Stomach (tissue), 9 donors: Measurements from ENCODE around the gene SEMA3D. TPM values are rescaled to one million over a fixed set of nuclear protein-coding genes. Genes with fewer than 3 reads are reported as not detected.

Experiments
- DNase-seq, 2 donors: peaks; one replicate each; pipeline versions ENCODE4 v3.0.0 to v3.0.0-alpha.2; 2013 to 2019
- H3K27ac ChIP-seq, 5 donors: fragments of 200-600 bp in 4 of 5; sonication (generic) in 4 of 5; one replicate each; pipeline ENCODE4 v1.5.1; 2013 to 2019; ENCODE audit warnings: mild to moderate bottlenecking in 1 of 5, moderate library complexity in 1 of 5
- H3K27me3 ChIP-seq, 3 donors: fragments of 200-600 bp; sonication (generic); one replicate each; pipeline ENCODE4 v1.5.1; 2017 to 2019; ENCODE audit warnings: mixed run types in 1 of 3
- H3K36me3 ChIP-seq, 4 donors: fragments of 200-600 bp; sonication (generic); 1 replicate in 3 of 4; 2 replicates in 1 of 4; pipeline ENCODE4 v1.5.1; 2016 to 2019
- H3K4me1 ChIP-seq, 4 donors: fragments of 200-600 bp; sonication (generic); one replicate each; pipeline ENCODE4 v1.5.1; 2016 to 2019
- H3K4me3 ChIP-seq, 4 donors: fragments of 200-600 bp; sonication (generic) in 3 of 4; one replicate each; pipeline ENCODE4 v1.5.1; 2016 to 2019; ENCODE audit warnings: mild to moderate bottlenecking in 1 of 4
- H3K9me3 ChIP-seq, 4 donors: fragments of 200-600 bp; sonication (generic); one replicate each; pipeline ENCODE4 v1.5.1; 2016 to 2019
- EP300 ChIP-seq: sonication (generic); formaldehyde crosslinking; IDR thresholded peaks from one replicate; pipeline ENCODE4 v1.6.1; 2017; ENCODE audit warnings: antibody characterized with exemption
- POLR2A ChIP-seq, 4 donors: fragments of 450-650 bp; IDR thresholded peaks; one replicate each; pipeline ENCODE4 v1.6.1; 2016; ENCODE audit warnings: antibody characterized with exemption in 4 of 4, control low read depth in 2 of 4, mild to moderate bottlenecking in 1 of 4, moderate library complexity in 1 of 4
- POLR2AphosphoS5 ChIP-seq, 3 donors: sonication (generic); formaldehyde crosslinking; IDR thresholded peaks; one replicate each; pipeline ENCODE4 v1.6.1; 2016; ENCODE audit warnings: antibody characterized with exemption in 3 of 3
- WGBS, 5 donors: extraction: QIAGEN DNeasy Blood & Tissue Kit in 3 of 5; methylation state at CpG; one replicate each; pipeline versions ENCODE4 v1.1.5 to v1.1.7; 2013 to 2018; 5-methylcytosine and 5-hydroxymethylcytosine counted together
- intact Hi-C: fragments of 100-400 bp; cut with DNase I; formaldehyde crosslinking; loops from one replicate; pipeline ENCODE4 v1.15.1; 2023; ENCODE audit warnings: low total_unique reads
- polyA plus RNA-seq, 3 donors: library from polyadenylated mRNA; stranded (reverse); fragments of 200-250 nt; gene quantifications; one replicate each; pipeline ENCODE4 v1.2.3, GENCODE V29; 2013
- total RNA-seq, 5 donors: library from RNA; depleted of rRNA; stranded (reverse); fragments of >200 nt; gene quantifications; one replicate each; pipeline versions ENCODE4 v1.1.0 to v1.2.3, GENCODE V29; 2014 to 2016
- TF ChIP-seq, protein P1 (sequence below), 7 experiments: fragments of 450-650 bp in 4 of 7; fragments of 200-600 bp in 3 of 7; sonication (generic) in 3 of 7; IDR thresholded peaks; one replicate each; pipeline ENCODE4 v1.5.1; 2016 to 2019; ENCODE audit warnings: antibody characterized with exemption in 7 of 7, control low read depth in 2 of 7, mild to moderate bottlenecking in 1 of 7
- donor health status: healthy with polysubstance abuse.
- donor health status: Bipolar disorder and iron deficiency.
- donor health status: healthy.

Gene SEMA3D
- total and polyA plus RNA-seq, 8 donors = 0.44 to 20.9 (median 2.6) TPM; not detected in 1

DNA sequence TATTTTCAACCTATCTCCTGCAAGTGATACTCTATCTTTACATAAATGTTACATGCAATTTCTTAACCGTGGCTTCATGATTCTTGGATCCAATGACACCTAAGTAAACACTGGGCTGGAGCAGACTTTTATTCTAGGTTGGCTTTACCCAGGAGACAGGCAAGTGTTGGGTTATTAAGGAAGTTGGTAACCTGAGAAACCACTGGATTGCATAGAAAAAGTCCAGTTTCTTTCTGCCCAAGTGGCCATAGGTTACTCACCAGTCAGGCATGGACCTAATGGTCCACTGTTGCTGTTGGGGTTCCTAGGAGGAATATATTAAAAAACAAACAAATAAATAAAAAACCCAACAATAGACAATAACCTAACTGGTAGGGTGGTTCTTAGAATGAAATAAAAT lies 112.8 kb downstream of the SEMA3D start:
- 24 to 64% (median 31%) methylated on average over 1 of the region's 1 CpG for WGBS, 5 donors
- H3K4me3 ChIP-seq = no peak overlapping the region
- no peaks in the 10 kb centered on the region for H3K9me3 ChIP-seq
- no peak for TF ChIP-seq POLR2AphosphoS5 (IDR thresholded peaks at IDR 0.05)
- TF ChIP-seq EP300 = no peak
- TF ChIP-seq, protein P1, sequence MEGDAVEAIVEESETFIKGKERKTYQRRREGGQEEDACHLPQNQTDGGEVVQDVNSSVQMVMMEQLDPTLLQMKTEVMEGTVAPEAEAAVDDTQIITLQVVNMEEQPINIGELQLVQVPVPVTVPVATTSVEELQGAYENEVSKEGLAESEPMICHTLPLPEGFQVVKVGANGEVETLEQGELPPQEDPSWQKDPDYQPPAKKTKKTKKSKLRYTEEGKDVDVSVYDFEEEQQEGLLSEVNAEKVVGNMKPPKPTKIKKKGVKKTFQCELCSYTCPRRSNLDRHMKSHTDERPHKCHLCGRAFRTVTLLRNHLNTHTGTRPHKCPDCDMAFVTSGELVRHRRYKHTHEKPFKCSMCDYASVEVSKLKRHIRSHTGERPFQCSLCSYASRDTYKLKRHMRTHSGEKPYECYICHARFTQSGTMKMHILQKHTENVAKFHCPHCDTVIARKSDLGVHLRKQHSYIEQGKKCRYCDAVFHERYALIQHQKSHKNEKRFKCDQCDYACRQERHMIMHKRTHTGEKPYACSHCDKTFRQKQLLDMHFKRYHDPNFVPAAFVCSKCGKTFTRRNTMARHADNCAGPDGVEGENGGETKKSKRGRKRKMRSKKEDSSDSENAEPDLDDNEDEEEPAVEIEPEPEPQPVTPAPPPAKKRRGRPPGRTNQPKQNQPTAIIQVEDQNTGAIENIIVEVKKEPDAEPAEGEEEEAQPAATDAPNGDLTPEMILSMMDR (IDR thresholded peaks at IDR 0.05) = no peak
- TF ChIP-seq POLR2A (IDR thresholded peaks at IDR 0.05) = no peak
- no peak overlapping the region for H3K27ac ChIP-seq
- DNase-seq = no peak
- intact Hi-C loops = no loop called here
- no peaks in the 10 kb centered on the region for H3K27me3 ChIP-seq
- H3K4me1 ChIP-seq = peaks cover 0 to 29% (median 4%) of the 10 kb centered on the region in 4 donors
- H3K36me3 ChIP-seq = no peaks in the 10 kb centered on the region

DNA sequence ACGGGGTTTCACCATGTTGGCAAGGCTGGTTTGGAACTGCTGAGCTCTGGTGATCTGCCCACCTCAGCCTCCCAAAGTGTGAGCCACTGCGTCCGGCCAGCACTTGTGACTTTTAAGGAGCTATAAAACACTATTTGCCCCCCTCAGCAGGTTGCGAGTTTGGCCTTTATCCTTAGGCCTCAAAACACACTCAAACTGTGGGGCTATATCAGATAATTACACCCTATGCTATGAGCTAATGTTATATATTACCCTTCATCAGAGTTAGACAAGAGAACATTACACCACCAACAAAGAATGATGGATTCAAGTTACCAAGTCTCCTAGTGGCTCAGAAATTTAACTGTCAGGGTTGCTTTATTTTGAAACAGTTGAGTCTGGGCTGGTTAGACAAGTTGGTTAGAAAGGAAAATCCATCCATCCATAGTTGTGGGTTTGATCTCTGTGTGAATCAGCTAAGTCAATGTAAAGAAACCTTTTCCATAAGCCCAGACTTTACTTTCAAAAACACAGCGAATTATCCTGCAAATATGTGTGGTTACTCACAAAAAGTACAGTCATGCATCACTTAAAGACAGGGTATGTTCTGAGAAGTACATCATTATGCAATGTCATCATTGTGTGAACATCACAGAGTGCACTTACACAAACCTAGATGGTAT lies 115.8 kb downstream of the SEMA3D start:
- peaks cover 0 to 16% (median 4%) of the 10 kb centered on the region in 4 donors for H3K4me1 ChIP-seq
- no peaks in the 10 kb centered on the region for H3K27me3 ChIP-seq
- intact Hi-C loops = no loop called here
- no peak overlapping the region for H3K4me3 ChIP-seq
- 88 to 96% (median 94%) methylated on average over 5 of the region's 5 CpGs for WGBS, 5 donors
- no peak overlapping the region for H3K27ac ChIP-seq
- DNase-seq = no peak
- no peaks in the 10 kb centered on the region for H3K9me3 ChIP-seq
- TF ChIP-seq, protein P1 (IDR thresholded peaks at IDR 0.05) = no peak
- TF ChIP-seq POLR2A (IDR thresholded peaks at IDR 0.05) = no peak
- TF ChIP-seq EP300 = no peak
- TF ChIP-seq POLR2AphosphoS5 (IDR thresholded peaks at IDR 0.05) = no peak
- H3K36me3 ChIP-seq = no peaks in the 10 kb centered on the region

DNA sequence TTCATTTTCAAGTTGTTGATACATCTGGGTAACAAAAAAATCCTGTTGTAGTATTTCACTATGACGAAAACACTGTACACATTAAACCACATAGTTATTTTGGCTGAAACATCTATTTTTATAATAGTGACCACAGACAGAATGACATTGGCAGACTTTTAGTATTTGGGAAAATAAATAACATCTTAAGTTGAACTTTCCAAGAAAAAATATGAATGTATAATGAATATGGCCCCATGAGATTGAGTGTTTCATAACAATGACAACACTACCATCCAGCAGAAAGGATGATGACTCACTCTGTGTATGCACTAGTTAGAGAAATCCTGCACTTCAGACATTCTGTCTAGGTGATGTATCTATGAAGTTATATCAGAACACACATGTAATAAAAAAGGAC lies 118.1 kb downstream of the SEMA3D start:
- Histone ChIP-seq H3K36me3 (no peaks in the 10 kb centered on the region), H3K4me3 (no peak overlapping the region), H3K9me3 (no peaks in the 10 kb centered on the region), H3K27me3 (no peaks in the 10 kb centered on the region), H3K27ac (no peak overlapping the region), H3K4me1 (peaks cover 0 to 12% (median 4%) of the 10 kb centered on the region in 4 donors)
- TF ChIP-seq EP300 (no peak), POLR2AphosphoS5 (IDR thresholded peaks at IDR 0.05) (no peak), POLR2A (IDR thresholded peaks at IDR 0.05) (no peak)
- TF ChIP-seq, protein P1 (IDR thresholded peaks at IDR 0.05) = no peak
- intact Hi-C loops = no loop called here
- 66 to 89% (median 73%) methylated on average over 1 of the region's 1 CpG for WGBS, 5 donors
- DNase-seq = no peak

DNA sequence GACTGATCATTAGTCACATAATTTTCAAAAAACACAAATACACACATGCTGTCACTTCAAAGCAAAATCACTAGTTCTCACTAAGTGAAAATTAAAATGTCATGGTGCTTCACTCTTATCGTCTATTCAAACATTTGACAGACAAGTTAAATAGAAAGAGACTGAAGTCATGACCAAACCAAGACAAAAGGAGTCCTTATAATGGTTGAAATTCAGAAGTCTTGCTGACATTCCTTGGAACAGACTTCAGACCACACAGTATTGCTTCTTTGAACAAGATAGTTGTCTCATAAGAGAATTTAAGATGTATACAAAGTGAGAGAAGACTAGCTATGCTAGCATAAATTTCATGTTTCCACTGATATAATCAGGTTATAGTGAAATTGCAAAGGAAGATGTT lies 119.5 kb downstream of the SEMA3D start:
- Histone ChIP-seq H3K27ac (no peak overlapping the region), H3K4me1 (peaks cover 0 to 12% (median 4%) of the 10 kb centered on the region in 4 donors), H3K4me3 (no peak overlapping the region), H3K27me3 (no peaks in the 10 kb centered on the region), H3K9me3 (no peaks in the 10 kb centered on the region), H3K36me3 (no peaks in the 10 kb centered on the region)
- TF ChIP-seq POLR2A (IDR thresholded peaks at IDR 0.05) (no peak), EP300 (no peak), POLR2AphosphoS5 (IDR thresholded peaks at IDR 0.05) (no peak)
- TF ChIP-seq, protein P1 (IDR thresholded peaks at IDR 0.05) = no peak
- 53 to 84% (median 72%) methylated on average over 1 of the region's 1 CpG for WGBS, 5 donors
- intact Hi-C loops = no loop called here
- no peak for DNase-seq
